Daoy (cell line): ENCODE results near the gene UNKL. TPM values are rescaled to one million over a fixed set of nuclear protein-coding genes. Genes with fewer than 3 reads are reported as not detected.

Source experiments
- DNase-seq: peaks from one replicate; pipeline ENCODE4 v3.0.0-alpha.2; 2015; ENCODE audit warnings: low read depth
- total RNA-seq: library from RNA; depleted of rRNA; stranded (reverse); fragments of >200 nt; shearing (Covaris generic); gene quantifications from 2 replicates; pipeline ENCODE4 v1.2.3, GENCODE V29; 2014; rRNA removed

Gene UNKL
- total RNA-seq, 1 experiment from 2014 or later, result 12.1 TPM

- no peak for DNase-seq
These were observed 88.7 kb downstream of the UNKL start for GRCh38 chr16:1325673-1326371.

DNA sequence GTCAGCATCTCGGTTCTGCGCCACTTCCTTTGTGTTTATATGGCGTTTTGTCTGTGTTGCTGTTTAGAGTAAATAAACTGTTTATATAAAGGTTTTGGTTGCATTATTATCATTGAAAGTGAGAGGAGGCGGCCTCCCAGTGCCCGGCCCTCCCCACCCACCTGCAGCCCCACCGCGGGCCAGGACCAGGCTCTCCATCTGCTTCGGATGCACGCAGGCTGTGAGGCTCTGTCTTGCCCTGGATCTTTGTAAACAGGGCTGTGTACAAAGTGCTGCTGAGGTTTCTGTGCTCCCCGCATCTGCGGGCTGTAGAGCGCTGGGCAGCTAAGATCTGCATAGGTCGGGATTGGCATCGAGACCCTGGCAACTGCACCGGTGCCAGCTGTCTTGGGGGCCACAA lies 89.2 kb downstream of the UNKL start:
- no peak for DNase-seq

DNA sequence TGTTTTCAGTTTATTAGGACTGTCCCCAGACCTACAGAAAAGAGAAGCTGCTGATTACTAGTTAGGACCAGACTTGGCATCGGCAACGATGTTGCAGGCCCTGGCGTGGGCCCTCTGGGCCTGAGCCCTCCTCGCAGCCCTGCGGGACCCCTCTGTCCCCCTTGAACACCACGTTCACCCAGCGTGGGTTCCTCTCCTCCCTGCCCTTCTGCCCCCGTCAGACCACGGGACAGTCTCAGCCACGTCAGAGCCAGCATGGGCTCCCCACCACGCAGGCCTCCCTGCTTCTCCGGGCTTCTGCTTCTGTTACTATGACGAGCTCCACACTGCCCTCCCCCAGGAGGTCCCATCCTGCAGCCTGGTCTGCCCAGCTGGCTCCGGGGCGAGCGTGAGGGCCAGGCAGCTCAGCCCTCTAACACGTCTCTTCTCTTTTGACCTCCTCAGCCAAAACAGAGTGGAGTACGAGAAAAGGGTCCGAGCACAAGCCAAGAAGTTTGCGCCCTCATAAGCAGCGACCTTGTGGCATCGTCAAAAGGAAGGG lies 90.1 kb downstream of the UNKL start:
- no peak for DNase-seq

DNA sequence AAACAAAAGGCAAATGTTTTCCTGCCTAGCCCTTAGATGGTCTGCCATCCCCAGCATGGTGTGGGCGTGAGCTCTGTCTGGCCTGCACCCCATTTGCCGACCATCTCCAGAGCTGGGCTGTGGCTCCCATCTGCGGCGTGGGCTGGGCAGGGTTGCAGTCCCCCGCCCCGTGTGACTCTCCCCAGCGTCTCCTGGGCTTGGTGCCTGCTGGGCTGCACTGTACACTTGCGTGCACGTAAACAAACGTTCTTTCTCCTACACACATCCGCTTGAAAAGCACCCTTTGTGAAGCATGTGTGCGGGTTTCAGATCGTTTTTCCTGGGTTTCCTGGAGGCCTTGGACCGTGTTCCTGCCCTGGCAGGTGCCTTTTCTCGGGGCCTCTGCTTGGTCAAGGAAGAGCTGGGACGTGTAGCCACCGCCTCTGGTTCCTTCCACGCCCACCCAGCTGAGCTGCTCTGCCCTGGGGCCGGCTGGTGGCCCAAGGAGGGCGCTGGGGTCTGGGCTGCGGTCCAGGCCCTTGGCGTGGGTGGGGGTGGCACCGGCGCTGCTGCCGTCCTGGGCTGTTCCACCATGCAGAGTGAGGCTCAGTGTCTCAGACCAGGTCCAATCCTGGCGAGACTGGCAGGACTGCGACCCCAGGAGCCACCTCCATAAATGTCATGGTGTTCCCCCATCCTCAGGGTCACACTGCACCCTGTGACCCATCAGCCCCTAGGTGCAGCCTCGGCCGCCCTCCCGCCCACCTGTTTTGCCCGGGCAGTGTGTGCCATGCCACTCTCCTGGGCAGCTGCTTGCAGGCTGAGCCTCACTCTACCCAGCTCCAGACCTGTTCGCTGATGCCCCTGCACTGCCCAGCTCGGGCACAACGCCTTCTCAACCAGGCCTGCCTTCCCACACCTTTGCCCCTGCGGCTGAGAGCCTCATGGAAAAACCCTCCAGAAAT lies 90.9 kb downstream of the UNKL start:
- DNase-seq, result no peak

- DNase-seq, result no peak
These were observed 92.1 kb downstream of the UNKL start for GRCh38 chr16:1322407-1322806.

DNA sequence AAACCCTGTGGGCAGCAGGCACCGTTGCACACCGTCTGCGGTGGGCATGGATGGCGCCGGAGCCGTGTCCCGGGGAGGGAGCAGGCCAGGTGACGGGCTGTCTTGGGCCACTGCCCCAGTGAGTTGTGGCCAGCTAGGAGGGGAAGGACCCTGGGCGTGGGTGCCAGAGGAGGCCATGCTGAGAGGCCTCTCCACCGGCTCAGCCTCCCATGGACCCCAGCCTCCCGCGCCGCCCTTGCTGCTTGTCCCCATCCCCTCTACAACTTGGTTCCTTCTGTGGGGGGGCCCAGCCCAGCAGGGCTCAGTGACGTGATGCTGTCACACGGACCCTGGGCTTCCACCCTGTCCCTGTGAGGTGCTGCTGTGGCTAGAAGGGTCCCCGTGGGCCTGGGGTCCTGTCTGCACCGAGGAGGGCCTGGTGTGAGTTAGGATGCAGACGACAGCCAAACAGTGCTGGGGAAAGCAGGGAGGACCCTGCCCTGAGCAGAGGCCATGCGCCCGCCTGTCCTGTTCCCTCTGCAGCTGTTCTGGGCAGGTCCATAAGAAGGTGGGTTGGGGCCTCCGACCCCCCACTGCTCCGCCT lies 93.8 kb downstream of the UNKL start:
- no peak for DNase-seq

DNA sequence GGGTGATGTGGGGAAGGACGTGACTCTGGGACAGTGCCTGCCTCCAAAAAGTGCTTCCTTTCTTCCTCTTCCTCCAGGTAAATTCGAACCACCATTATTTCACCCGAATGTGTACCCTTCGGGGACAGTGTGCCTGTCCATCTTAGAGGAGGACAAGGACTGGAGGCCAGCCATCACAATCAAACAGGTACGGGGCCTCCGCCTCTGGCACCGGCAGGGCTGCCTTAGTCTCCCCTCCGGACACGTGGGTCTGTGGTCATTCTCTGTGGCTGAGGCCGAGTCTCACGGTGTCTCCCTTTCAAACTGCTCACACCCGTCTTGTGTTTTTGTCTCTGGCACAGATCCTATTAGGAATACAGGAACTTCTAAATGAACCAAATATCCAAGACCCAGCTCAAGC lies 94.4 kb downstream of the UNKL start:
- DNase-seq, result no peak

- DNase-seq, result no peak
These were observed 95.5 kb downstream of the UNKL start for GRCh38 chr16:1319041-1319440.

GRCh38 chr16:1318268-1318545 lies 96.3 kb downstream of the UNKL start:
- DNase-seq, result no peak

GRCh38 chr16:1317479-1318267 lies 96.8 kb downstream of the UNKL start:
- DNase-seq, result no peak

GRCh38 chr16:1316033-1316405 lies 98.5 kb downstream of the UNKL start:
- DNase-seq, result no peak

DNA sequence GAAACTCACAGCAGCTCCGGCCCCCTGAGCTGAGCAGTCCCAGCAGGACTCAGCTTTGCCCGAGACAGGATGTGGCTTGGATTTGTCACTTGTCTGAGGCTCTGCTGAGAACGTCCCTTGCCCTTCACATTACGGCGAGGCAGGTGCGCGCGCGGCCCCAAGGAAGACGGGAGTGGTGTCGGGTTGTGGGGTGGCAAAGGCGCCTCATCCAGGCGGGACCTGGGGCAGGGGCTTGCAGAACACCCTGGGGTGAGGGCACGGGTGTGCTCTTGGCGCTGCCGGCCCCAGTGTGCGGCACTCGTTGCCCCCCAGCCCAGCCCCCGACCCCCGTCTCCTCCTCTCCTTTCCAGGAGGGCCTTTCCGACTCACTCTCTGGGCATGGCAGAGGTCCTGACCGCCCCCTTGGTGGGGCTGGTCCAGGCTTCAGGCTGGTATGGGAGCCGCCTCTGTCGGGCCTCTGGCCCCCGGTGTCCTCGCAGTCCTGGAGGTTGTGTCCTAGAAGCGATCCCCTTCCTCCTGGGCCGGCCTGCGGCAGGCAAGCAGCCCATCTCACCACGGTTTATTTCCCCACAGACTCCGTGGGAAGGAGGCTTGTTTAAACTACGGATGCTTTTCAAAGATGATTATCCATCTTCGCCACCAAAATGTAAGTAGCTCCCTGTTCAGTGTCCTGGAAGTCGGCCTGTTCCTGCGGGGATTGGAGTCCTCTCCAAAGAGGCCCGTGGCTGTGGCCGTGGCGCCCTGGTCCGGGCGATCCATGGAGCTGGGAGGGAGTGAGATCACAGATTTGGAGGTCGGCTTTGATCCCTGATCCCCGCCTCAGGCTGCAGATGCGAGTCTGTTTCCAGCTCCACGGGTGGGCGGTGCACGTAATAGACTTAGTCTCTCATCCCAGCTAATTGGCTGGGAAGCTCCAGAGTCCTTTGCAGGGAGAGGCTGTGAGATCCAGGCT lies 99.1 kb downstream of the UNKL start:
- no peak for DNase-seq

GRCh38 chr16:1314399-1315068 lies 100.0 kb downstream of the UNKL start:
- no peak for DNase-seq

GRCh38 chr16:1313721-1314369 lies 100.7 kb downstream of the UNKL start:
- DNase-seq, result no peak

Other genes with a start within 250 kb of the UNKL start
- 0.23 TPM in 1 of 2 replicates, not detected in the other for gene TPSG1, start 189.4 kb downstream of the UNKL start, total RNA-seq
- not detected in 2 replicates for gene TPSB2, start 184.5 kb downstream of the UNKL start, total RNA-seq
- not detected in 2 replicates for gene TPSAB1, start 174.0 kb downstream of the UNKL start, total RNA-seq
- not detected in 2 replicates for gene TPSD1, start 158.6 kb downstream of the UNKL start, total RNA-seq
- 37.6 and 69.5 TPM in 2 replicates for gene UBE2I, start 105.1 kb downstream of the UNKL start, total RNA-seq
- gene BAIAP3, start 81.1 kb downstream of the UNKL start, total RNA-seq, result 0.11 and 1.2 TPM in 2 replicates
- gene TSR3, start 62.8 kb downstream of the UNKL start, total RNA-seq, result 95.5 and 103 TPM in 2 replicates
- gene GNPTG, start 62.8 kb downstream of the UNKL start, total RNA-seq, result 10.8 and 15.9 TPM in 2 replicates
- 21.7 and 25.8 TPM in 2 replicates for gene UQCC4, start 6.0 kb upstream of the UNKL start, total RNA-seq
- gene PERCC1, start 16.4 kb upstream of the UNKL start, total RNA-seq, result not detected in 2 replicates
- not detected in 2 replicates for gene CCDC154, start 29.9 kb upstream of the UNKL start, total RNA-seq
- 15.6 and 28.2 TPM in 2 replicates for gene CLCN7, start 60.3 kb upstream of the UNKL start, total RNA-seq
- gene PTX4, start 74.2 kb upstream of the UNKL start, total RNA-seq, result not detected in 2 replicates
- gene TELO2, start 78.7 kb upstream of the UNKL start, total RNA-seq, result 19.9 and 44.0 TPM in 2 replicates
- gene TMEM204, start 119.0 kb upstream of the UNKL start, total RNA-seq, result 1.1 TPM in 1 of 2 replicates, not detected in the other
- 7.8 and 9.8 TPM in 2 replicates for gene IFT140, start 197.4 kb upstream of the UNKL start, total RNA-seq
- gene CRAMP1, start 197.7 kb upstream of the UNKL start, total RNA-seq, result 5.8 and 10.8 TPM in 2 replicates